Measurements from ENCODE around the gene SOX8.

DNA sequence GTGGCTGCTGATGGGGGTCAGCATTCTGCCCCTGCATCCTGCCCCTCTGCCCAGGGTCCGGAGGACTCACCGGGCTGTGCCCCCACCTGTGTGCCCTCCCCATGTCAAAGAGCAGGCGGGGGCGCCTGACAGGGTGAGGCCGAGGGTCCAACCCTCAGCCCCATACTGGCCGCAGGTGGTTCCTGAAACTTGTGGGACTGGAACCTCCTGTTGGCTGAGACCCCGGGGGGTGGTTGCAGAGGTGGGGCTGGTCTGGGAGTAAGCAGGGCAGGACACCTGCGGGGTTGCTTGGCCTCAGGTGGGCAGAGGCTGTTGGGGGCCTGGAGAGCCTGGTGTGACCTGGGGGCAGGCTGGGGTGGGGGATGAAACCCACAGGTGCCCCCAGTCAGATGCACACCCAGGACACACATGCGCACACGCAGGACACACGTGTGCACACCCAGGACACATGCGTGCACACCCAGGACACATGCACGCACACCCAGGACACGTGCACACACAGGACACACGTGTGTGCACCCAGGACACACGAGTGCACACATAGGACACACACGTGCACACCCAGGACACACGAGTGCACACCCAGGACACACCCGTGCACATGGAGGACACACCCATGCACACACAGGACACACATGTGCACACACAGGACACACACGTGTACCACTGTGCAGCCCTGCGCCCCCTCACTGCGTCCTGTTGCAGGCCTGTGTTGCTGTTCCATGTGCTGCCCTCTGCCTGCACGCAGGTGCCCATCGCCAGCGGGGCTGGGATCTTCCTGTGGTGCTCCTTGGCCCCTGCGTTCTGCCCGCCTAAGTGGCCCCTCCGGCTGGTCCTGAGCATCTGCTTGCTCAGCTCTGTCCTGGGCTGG is 31.4 kb downstream of the SOX8 start:
- TF ChIP-seq, protein P1, sequence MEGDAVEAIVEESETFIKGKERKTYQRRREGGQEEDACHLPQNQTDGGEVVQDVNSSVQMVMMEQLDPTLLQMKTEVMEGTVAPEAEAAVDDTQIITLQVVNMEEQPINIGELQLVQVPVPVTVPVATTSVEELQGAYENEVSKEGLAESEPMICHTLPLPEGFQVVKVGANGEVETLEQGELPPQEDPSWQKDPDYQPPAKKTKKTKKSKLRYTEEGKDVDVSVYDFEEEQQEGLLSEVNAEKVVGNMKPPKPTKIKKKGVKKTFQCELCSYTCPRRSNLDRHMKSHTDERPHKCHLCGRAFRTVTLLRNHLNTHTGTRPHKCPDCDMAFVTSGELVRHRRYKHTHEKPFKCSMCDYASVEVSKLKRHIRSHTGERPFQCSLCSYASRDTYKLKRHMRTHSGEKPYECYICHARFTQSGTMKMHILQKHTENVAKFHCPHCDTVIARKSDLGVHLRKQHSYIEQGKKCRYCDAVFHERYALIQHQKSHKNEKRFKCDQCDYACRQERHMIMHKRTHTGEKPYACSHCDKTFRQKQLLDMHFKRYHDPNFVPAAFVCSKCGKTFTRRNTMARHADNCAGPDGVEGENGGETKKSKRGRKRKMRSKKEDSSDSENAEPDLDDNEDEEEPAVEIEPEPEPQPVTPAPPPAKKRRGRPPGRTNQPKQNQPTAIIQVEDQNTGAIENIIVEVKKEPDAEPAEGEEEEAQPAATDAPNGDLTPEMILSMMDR (IDR thresholded peaks at IDR 0.05), result no peak
- no peak for TF ChIP-seq ZFX (IDR thresholded peaks at IDR 0.05; ENCODE audit: borderline replicate concordance)

Measured in 22Rv1 (cell line).